Keratinocyte (primary cell): ENCODE measurements around the gene VAMP5. TPM values are rescaled to one million over a fixed set of nuclear protein-coding genes. Genes with fewer than 3 reads are reported as not detected.

Experiments
- DNase-seq: peaks from one replicate; pipeline ENCODE4 v3.0.0-alpha.2; 2011; ENCODE audit warnings: low read depth, missing footprints, low spot score
- FAIRE-seq: peaks from 2 replicates; lab custom pipeline; 2011; peaks lifted over from hg19 to GRCh38; lab: Jason Lieb, UNC
- H2AFZ ChIP-seq: 2 replicates; pipeline ENCODE4 v1.6.0; 2012; ENCODE audit warnings: low read length, control low read depth, inconsistent platforms; ENCODE audit not compliant: control insufficient read depth
- H3K27ac ChIP-seq: 2 replicates; pipeline ENCODE4 v1.5.1; 2011; ENCODE audit warnings: low read length; ENCODE audit not compliant: control insufficient read depth, insufficient read depth
- H3K27me3 ChIP-seq: 3 replicates; pipeline ENCODE4 v1.6.0; 2011; ENCODE audit warnings: low read length; ENCODE audit not compliant: control insufficient read depth, insufficient read depth; ENCODE audit errors: extremely low read depth
- H3K36me3 ChIP-seq, 2 experiments: 2 replicates in 1 of 2; 3 replicates in 1 of 2; pipeline ENCODE4 v1.5.1; 2011; ENCODE audit warnings: low read length in 2 of 2, mild to moderate bottlenecking in 1 of 2; ENCODE audit not compliant: control insufficient read depth in 2 of 2, insufficient read depth in 2 of 2; ENCODE audit errors: extremely low read depth in 1 of 2
- H3K4me1 ChIP-seq: 3 replicates; pipeline ENCODE4 v1.5.1; 2011; ENCODE audit warnings: low read length; ENCODE audit not compliant: control insufficient read depth, insufficient read depth; ENCODE audit errors: extremely low read depth
- H3K4me2 ChIP-seq: 3 replicates; pipeline ENCODE4 v1.6.0; 2011; ENCODE audit warnings: low read depth, low read length; ENCODE audit not compliant: control insufficient read depth, insufficient read depth; ENCODE audit errors: extremely low read depth
- H3K4me3 ChIP-seq, 3 experiments: fragments of 200-600 bp in 1 of 3; sonication (generic) in 1 of 3; 2 replicates in 2 of 3; 3 replicates in 1 of 3; pipeline ENCODE4 v1.5.1; 2011 to 2016; ENCODE audit warnings: low read length in 3 of 3, mild to moderate bottlenecking in 3 of 3, control low read depth in 2 of 3, inconsistent platforms in 1 of 3, low read depth in 1 of 3, mixed read lengths in 1 of 3, mixed run types in 1 of 3, moderate library complexity in 1 of 3; ENCODE audit not compliant: control insufficient read depth in 2 of 3, insufficient read depth in 2 of 3; ENCODE audit errors: extremely low read depth in 1 of 3
- H3K79me2 ChIP-seq: 2 replicates; pipeline ENCODE4 v1.6.0; 2012; ENCODE audit warnings: low read length; ENCODE audit not compliant: control insufficient read depth, insufficient read depth
- H3K9ac ChIP-seq: 3 replicates; pipeline ENCODE4 v1.6.0; 2011; ENCODE audit warnings: low read length; ENCODE audit not compliant: control insufficient read depth, insufficient read depth; ENCODE audit errors: extremely low read depth
- H3K9me1 ChIP-seq: 3 replicates; pipeline ENCODE4 v1.6.0; 2011; ENCODE audit warnings: low read length; ENCODE audit not compliant: control insufficient read depth, insufficient read depth; ENCODE audit errors: extremely low read depth
- H3K9me3 ChIP-seq: 2 replicates; pipeline ENCODE4 v1.5.1; 2012; ENCODE audit warnings: low read depth, low read length; ENCODE audit not compliant: control insufficient read depth
- H4K20me1 ChIP-seq: 3 replicates; pipeline ENCODE4 v1.6.0; 2011; ENCODE audit warnings: low read length; ENCODE audit not compliant: control insufficient read depth, insufficient read depth; ENCODE audit errors: extremely low read depth
- EZH2 ChIP-seq: IDR thresholded peaks from one replicate; pipeline ENCODE4 v1.6.1; 2012; ENCODE audit warnings: inconsistent platforms, mild to moderate bottlenecking, low read length, moderate library complexity
- dilution Hi-C: fragments of 300-500 bp; cut with MboI; formaldehyde crosslinking; loops from one replicate; pipeline ENCODE4 v1.7.0; 2020; ENCODE audit warnings: low sequenced_read_pairs; ENCODE audit not compliant: extremely low pct_ligation_motif_present
- polyA plus RNA-seq, 5 experiments: library from polyadenylated mRNA; depleted of rRNA in 3 of 5; stranded (reverse) in 3 of 5; stranded (forward) in 1 of 5; unstranded in 1 of 5; fragments of >200 nt; gene quantifications; 1 replicate in 1 of 5; 2 replicates in 3 of 5; 3 replicates in 1 of 5; pipeline versions ENCODE4 v1.2.1 to v1.2.3, GENCODE V29; 2011 to 2012; ENCODE audit warnings: missing spikeins in 2 of 5, low read depth in 1 of 5, low replicate concordance in 1 of 5
- TF ChIP-seq, protein P1 (sequence below), 3 experiments: IDR thresholded peaks in 1 of 3; conservative IDR thresholded peaks in 1 of 3; optimal IDR thresholded peaks in 1 of 3; 2 replicates in 2 of 3; 3 replicates in 1 of 3; pipeline versions ENCODE3 to v1.5.1; 2011; ENCODE audit warnings: low read length in 3 of 3, mild to moderate bottlenecking in 3 of 3, moderate library complexity in 2 of 3, control low read depth in 1 of 3, inconsistent platforms in 1 of 3; ENCODE audit not compliant: insufficient read depth in 2 of 3; ENCODE audit errors: extremely low read depth in 1 of 3

Gene VAMP5
- polyA plus RNA-seq, 1 donor (not counting 4 experiments of a cell fraction or from before 2014, with no cell fraction given): 11.0 TPM

DNA sequence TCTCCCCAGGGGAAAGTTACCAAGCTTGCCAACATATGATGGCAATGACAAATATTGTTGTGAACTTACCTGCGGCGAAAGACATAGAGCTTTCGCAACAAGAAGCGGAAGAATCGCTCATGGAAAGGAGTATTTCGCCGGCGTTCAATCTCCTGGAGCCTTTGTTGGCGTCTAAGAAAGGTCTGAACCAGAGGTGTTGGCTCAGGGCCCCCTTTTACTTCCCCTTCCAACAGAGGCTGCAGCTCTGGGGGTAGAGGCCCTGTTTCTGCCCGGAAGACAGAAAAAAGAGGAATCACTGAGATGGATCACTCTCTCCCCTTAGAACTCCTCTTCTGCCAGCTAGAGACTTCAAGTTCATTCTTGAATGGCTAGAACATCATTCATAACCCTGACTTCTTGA lies 33.7 kb upstream of the VAMP5 start:
- Histone ChIP-seq H3K79me2 (no peaks in the 10 kb centered on the region), H3K9me1 (no peaks in the 10 kb centered on the region), H4K20me1 (peaks cover 8% of the 10 kb centered on the region), H3K9me3 (no peaks in the 10 kb centered on the region), H3K4me1 (peaks cover 14% of the 10 kb centered on the region), H3K4me2 (no peak overlapping the region), H3K27ac (no peak overlapping the region), H3K27me3 (no peaks in the 10 kb centered on the region), H3K36me3 (peaks cover 25 to 33% of the 10 kb centered on the region in 2 experiments), H3K9ac (no peak overlapping the region), H3K4me3 (no peak overlapping the region), H2AFZ (no peak overlapping the region)
- dilution Hi-C loops: no loop called here
- DNase-seq (no peak), FAIRE-seq (no peak)
- TF ChIP-seq EZH2: no peak
- TF ChIP-seq, protein P1, sequence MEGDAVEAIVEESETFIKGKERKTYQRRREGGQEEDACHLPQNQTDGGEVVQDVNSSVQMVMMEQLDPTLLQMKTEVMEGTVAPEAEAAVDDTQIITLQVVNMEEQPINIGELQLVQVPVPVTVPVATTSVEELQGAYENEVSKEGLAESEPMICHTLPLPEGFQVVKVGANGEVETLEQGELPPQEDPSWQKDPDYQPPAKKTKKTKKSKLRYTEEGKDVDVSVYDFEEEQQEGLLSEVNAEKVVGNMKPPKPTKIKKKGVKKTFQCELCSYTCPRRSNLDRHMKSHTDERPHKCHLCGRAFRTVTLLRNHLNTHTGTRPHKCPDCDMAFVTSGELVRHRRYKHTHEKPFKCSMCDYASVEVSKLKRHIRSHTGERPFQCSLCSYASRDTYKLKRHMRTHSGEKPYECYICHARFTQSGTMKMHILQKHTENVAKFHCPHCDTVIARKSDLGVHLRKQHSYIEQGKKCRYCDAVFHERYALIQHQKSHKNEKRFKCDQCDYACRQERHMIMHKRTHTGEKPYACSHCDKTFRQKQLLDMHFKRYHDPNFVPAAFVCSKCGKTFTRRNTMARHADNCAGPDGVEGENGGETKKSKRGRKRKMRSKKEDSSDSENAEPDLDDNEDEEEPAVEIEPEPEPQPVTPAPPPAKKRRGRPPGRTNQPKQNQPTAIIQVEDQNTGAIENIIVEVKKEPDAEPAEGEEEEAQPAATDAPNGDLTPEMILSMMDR (optimal IDR thresholded peaks at IDR 0.05 in 1 of 3, IDR thresholded peaks at IDR 0.05 in 1 of 3, conservative IDR thresholded peaks at IDR 0.05 in 1 of 3; ENCODE audit: extremely low read depth in 1 of 3, insufficient read depth in 2 of 3, low read length in 3 of 3): no peak

DNA sequence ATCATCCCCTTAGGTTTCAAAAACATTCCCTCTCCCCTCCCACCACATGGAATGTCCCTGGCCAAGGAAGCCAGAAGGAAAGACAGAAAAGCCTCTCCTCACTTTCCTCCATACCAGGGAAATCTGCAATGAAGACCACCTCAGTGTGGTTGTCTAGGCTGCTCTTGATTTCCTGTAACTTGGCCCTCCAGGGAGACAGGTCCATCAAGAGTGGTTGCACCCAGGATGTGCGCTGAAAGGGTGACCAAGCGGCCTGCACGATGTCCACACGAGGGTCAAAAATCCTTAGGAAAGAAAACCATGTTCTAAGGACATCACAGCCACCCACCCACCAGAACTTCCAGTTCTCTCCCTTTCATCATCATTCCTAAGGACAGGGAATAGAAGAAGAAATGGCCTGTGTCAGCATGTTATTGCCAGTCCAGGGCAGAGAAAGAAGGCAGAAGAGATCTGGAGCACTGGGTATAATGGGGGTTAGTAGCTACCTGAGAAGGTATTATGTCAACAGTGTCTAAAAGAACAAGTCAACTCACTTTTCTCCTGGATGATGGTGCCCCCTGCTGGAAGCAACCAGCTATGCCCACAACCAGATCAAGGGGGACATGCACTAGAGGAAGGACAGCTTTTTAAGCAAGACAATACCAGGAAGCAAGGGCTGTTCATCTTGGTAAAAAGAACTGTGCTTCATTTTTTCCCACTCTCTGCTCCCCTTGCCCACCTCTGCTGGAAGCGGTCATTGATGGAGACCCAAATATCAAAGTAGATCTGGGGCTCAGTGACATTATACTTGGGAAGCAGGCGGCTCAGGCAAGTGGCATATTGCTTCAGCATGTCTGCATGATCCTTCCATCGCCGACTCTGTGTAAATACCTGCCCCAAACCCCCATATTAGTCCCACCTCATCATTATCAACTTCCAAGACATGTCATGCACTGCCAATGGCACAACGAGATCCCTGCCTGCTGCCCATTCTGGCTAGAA lies 32.2 kb upstream of the VAMP5 start:
- peak; percentile 68 for FAIRE-seq
- dilution Hi-C loops: no loop called here

More for the DNA sequence above, 32.2 kb upstream of the VAMP5 start:
- no peaks in the 10 kb centered on the region for H3K9me1 ChIP-seq
- H3K4me3 ChIP-seq: no peak overlapping the region
- H4K20me1 ChIP-seq: peaks cover under 1% of the 10 kb centered on the region
- H3K9ac ChIP-seq: no peak overlapping the region
- peaks cover 28 to 39% of the 10 kb centered on the region in 2 experiments for H3K36me3 ChIP-seq
- no peak overlapping the region for H2AFZ ChIP-seq
- H3K4me1 ChIP-seq: peaks cover under 1% of the 10 kb centered on the region
- no peak for DNase-seq
- no peaks in the 10 kb centered on the region for H3K79me2 ChIP-seq
- no peak overlapping the region for H3K27ac ChIP-seq
- H3K4me2 ChIP-seq: no peak overlapping the region
- TF ChIP-seq, protein P1 (optimal IDR thresholded peaks at IDR 0.05 in 1 of 3, IDR thresholded peaks at IDR 0.05 in 1 of 3, conservative IDR thresholded peaks at IDR 0.05 in 1 of 3; ENCODE audit: extremely low read depth in 1 of 3, insufficient read depth in 2 of 3, low read length in 3 of 3): peak; percentile 81 to 96 (median 93)
- no peak for TF ChIP-seq EZH2
- H3K9me3 ChIP-seq: no peaks in the 10 kb centered on the region
- no peaks in the 10 kb centered on the region for H3K27me3 ChIP-seq
